Stimulated activated CD8-positive, alpha-beta memory T cell treated with anti-CD3 and anti-CD28 coated beads, Interleukin-15, amount 100 ng/mL, for 1 hour (primary cell): Measurements from ENCODE around the gene CCL11.

Experiments
- DNase-seq: peaks from one replicate; pipeline ENCODE4 v3.0.0-alpha.2; 2020; ENCODE audit warnings: low read depth

CCL11 gene

GRCh38 chr17:34285286-34285792 lies at the start of gene CCL11:
Gene CCL11, plus strand, starts transcription at chr17:34285742. Its CDS starts 67 bp downstream, at chr17:34285809.
- DNase-seq: no peak

GRCh38 chr17:34236281-34236892 lies 49.2 kb upstream of the CCL11 start:
- DNase-seq: no peak

- DNase-seq: no peak
Observed at GRCh38 chr17:34237458-34237857, 48.1 kb upstream of the CCL11 start.

- DNase-seq: no peak
Observed at GRCh38 chr17:34241062-34241461, 44.5 kb upstream of the CCL11 start.

- DNase-seq: no peak
Observed at GRCh38 chr17:34242587-34243363, 42.8 kb upstream of the CCL11 start.

GRCh38 chr17:34243364-34244320 lies 41.9 kb upstream of the CCL11 start:
- DNase-seq: no peak

GRCh38 chr17:34245351-34245905 lies 40.1 kb upstream of the CCL11 start:
- no peak for DNase-seq

- DNase-seq: no peak
Observed at GRCh38 chr17:34246446-34246845, 39.1 kb upstream of the CCL11 start.

- no peak for DNase-seq
Observed at GRCh38 chr17:34246881-34247280, 38.7 kb upstream of the CCL11 start.

GRCh38 chr17:34248511-34249024 lies 37.0 kb upstream of the CCL11 start:
- DNase-seq: no peak

- DNase-seq: no peak
Observed at GRCh38 chr17:34249061-34249460, 36.5 kb upstream of the CCL11 start.

GRCh38 chr17:34249478-34249877 lies 36.1 kb upstream of the CCL11 start:
- no peak for DNase-seq

- no peak for DNase-seq
Observed at GRCh38 chr17:34251186-34251585, 34.4 kb upstream of the CCL11 start.

GRCh38 chr17:34252095-34252443 lies 33.5 kb upstream of the CCL11 start:
- no peak for DNase-seq

- no peak for DNase-seq
Observed at GRCh38 chr17:34252444-34253138, 33.0 kb upstream of the CCL11 start.

- no peak for DNase-seq
Observed at GRCh38 chr17:34253139-34253525, 32.4 kb upstream of the CCL11 start.

GRCh38 chr17:34254146-34254545 lies 31.4 kb upstream of the CCL11 start:
- no peak for DNase-seq

GRCh38 chr17:34254651-34255380 lies 30.7 kb upstream of the CCL11 start, which contains the start of gene CCL2:
Gene CCL2, plus strand, starts transcription at chr17:34255285. Its CDS starts 65 bp downstream, at chr17:34255350.
- DNase-seq: no peak

GRCh38 chr17:34255381-34255732 lies 30.2 kb upstream of the CCL11 start:
- no peak for DNase-seq

- no peak for DNase-seq
Observed at GRCh38 chr17:34255841-34256240, 29.7 kb upstream of the CCL11 start.
